ENCODE data around the gene MARK4. TPM values are rescaled to one million over a fixed set of nuclear protein-coding genes. Genes with fewer than 3 reads are reported as not detected.

MARK4 gene
- total RNA-seq, 4 donors from 2014 or later = 10.6 to 14.8 (median 12.0) TPM

DNA sequence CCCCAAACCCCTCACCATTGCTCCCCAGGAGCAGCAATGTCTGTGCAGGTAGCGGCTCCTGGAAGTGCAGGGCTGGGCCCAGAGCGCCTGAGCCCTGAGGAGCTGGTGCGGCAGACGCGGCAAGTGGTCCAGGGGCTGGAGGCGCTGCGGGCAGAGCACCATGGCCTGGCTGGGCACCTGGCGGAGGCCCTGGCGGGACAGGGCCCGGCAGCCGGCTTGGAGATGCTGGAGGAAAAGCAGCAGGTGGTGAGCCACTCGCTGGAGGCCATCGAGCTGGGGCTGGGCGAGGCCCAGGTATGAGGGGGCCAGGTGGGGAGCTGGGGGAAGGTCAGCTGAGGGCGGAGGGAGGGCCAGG lies 94.4 kb downstream of the MARK4 start:
- TF ChIP-seq, protein P1, sequence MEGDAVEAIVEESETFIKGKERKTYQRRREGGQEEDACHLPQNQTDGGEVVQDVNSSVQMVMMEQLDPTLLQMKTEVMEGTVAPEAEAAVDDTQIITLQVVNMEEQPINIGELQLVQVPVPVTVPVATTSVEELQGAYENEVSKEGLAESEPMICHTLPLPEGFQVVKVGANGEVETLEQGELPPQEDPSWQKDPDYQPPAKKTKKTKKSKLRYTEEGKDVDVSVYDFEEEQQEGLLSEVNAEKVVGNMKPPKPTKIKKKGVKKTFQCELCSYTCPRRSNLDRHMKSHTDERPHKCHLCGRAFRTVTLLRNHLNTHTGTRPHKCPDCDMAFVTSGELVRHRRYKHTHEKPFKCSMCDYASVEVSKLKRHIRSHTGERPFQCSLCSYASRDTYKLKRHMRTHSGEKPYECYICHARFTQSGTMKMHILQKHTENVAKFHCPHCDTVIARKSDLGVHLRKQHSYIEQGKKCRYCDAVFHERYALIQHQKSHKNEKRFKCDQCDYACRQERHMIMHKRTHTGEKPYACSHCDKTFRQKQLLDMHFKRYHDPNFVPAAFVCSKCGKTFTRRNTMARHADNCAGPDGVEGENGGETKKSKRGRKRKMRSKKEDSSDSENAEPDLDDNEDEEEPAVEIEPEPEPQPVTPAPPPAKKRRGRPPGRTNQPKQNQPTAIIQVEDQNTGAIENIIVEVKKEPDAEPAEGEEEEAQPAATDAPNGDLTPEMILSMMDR (IDR thresholded peaks at IDR 0.05) = no peak
- ATAC-seq (ENCODE audit: low FRiP score) (no peak), DNase-seq (ENCODE audit: low spot score) (no peak)

- DNase-seq (ENCODE audit: low spot score) = no peak
- no peak for ATAC-seq (ENCODE audit: low FRiP score)
- TF ChIP-seq, protein P1 (IDR thresholded peaks at IDR 0.05) = no peak
These were observed 95.4 kb downstream of the MARK4 start for GRCh38 chr19:45346449-45346848.

DNA sequence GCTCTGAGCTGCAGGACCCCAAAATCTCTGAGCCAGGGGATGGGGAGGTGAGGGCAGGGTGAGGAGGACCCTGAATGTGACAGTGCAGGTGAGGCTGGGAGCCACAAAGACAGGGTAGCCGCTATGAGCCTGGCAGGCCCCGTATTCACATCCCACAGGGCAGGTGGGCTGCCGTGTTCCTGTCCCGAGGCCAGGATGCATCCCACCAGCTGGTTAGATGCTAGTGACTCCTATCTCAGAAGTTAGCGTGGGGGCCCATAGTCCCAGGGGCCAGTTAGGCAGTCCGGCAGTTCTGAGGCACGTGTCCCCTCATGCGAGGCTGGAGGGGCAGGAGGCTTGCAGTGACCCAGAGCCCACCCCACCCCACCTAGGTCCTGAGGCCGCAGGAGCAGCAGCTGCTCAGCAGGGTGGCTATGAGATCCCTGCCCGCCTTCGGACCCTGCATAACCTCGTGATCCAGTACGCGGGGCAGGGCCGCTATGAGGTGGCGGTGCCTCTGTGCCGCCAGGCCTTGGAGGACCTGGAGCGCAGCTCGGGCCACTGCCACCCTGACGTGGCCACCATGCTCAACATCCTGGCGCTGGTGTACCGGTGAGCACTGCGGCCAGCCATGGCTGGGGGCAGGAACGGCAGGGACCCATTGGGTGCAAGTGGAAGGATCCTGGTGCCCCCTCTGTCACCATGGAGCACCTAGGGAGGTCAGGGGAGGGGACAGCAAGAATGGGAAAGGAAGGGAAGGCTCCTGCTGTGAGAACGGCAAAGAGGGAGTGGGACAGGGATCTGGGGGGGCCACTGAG lies 96.7 kb downstream of the MARK4 start:
- ATAC-seq (ENCODE audit: low FRiP score) (no peak), DNase-seq (ENCODE audit: low spot score) (no peak)
- TF ChIP-seq, protein P1 (IDR thresholded peaks at IDR 0.05) = no peak

- ATAC-seq (ENCODE audit: low FRiP score) = no peak
- TF ChIP-seq, protein P1 (IDR thresholded peaks at IDR 0.05) = no peak
- DNase-seq (ENCODE audit: low spot score) = no peak
These were observed 97.5 kb downstream of the MARK4 start for GRCh38 chr19:45348367-45349125.

- TF ChIP-seq, protein P1 (IDR thresholded peaks at IDR 0.05) = no peak
- ATAC-seq (ENCODE audit: low FRiP score) = no peak
- no peak for DNase-seq (ENCODE audit: low spot score)
These were observed 98.0 kb downstream of the MARK4 start for GRCh38 chr19:45349126-45349415.

DNA sequence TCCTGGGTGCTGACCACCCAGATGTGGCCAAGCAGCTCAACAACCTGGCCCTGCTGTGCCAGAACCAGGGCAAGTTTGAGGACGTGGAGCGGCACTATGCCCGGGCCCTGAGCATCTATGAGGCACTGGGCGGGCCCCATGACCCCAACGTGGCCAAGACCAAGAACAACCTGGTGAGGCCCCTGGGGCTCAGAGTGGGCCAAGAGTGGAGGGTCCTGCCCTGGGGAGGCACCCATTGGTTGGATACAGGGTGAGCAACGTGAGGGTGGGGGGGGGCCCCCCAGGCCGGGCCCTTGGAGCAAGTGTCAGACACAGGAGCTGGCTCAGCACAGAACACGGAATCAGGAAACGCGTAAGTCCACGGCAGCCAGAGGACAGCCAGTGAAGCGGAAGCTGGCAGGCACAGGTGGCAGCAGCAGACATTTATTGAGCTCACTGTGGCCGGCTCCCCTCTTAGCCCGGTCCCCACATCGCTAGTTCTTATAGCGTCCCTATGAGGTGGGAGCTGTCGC lies 98.4 kb downstream of the MARK4 start:
- TF ChIP-seq, protein P1 (IDR thresholded peaks at IDR 0.05) = no peak
- no peak for DNase-seq (ENCODE audit: low spot score)
- ATAC-seq (ENCODE audit: low FRiP score) = no peak
